ENCODE results near the gene FANK1.

DNA sequence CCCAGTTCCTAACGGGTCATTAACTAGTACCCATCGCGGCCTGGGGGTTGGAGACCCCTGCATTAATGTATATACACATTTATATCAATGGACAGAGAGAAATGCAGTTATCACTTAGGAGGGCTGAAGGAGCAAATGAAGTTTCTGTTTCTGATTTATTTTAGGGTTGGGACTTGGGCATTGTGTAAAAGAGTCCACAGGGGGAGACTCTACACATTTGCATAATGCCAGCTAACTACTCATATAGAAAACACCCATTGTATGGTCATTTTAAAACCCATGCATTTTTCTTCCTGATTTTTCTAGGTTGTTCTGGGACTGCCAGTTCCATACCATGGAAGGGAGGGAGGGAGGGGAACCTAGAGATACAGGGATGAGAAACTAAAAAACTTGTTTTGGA lies 49.5 kb upstream of the FANK1 start:
- TF ChIP-seq, protein P1, sequence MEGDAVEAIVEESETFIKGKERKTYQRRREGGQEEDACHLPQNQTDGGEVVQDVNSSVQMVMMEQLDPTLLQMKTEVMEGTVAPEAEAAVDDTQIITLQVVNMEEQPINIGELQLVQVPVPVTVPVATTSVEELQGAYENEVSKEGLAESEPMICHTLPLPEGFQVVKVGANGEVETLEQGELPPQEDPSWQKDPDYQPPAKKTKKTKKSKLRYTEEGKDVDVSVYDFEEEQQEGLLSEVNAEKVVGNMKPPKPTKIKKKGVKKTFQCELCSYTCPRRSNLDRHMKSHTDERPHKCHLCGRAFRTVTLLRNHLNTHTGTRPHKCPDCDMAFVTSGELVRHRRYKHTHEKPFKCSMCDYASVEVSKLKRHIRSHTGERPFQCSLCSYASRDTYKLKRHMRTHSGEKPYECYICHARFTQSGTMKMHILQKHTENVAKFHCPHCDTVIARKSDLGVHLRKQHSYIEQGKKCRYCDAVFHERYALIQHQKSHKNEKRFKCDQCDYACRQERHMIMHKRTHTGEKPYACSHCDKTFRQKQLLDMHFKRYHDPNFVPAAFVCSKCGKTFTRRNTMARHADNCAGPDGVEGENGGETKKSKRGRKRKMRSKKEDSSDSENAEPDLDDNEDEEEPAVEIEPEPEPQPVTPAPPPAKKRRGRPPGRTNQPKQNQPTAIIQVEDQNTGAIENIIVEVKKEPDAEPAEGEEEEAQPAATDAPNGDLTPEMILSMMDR (IDR thresholded peaks at IDR 0.05) = no peak
- no peak for TF ChIP-seq POLR2A (IDR thresholded peaks at IDR 0.05)

Data from heart left ventricle (tissue), 13 donors.